Mesenchymal stem cell (in vitro differentiated cells and primary cell): ENCODE data around the gene EGFLAM.

Experiments used
- DNase-seq: peaks from one replicate; pipeline ENCODE4 v3.0.0-alpha.2; 2013
- H2AFZ ChIP-seq: one replicate; pipeline ENCODE4 v1.6.1; 2013; ENCODE audit warnings: low read depth, mild to moderate bottlenecking, control low read depth, inconsistent platforms, low read length, moderate library complexity
- H2AK5ac ChIP-seq: 2 replicates; pipeline ENCODE4 v1.6.1; 2013; ENCODE audit warnings: low read length, moderate library complexity, mild to moderate bottlenecking, inconsistent platforms; ENCODE audit not compliant: severe bottlenecking
- H2BK120ac ChIP-seq: one replicate; pipeline ENCODE4 v1.6.1; 2013; ENCODE audit warnings: low read depth, mild to moderate bottlenecking, inconsistent platforms, low read length, moderate library complexity
- H2BK12ac ChIP-seq, 2 experiments: one replicate each; pipeline ENCODE4 v1.6.1; 2013; ENCODE audit warnings: inconsistent platforms in 2 of 2, low read length in 2 of 2, mild to moderate bottlenecking in 2 of 2, moderate library complexity in 2 of 2, control low read depth in 1 of 2
- H2BK15ac ChIP-seq: one replicate; pipeline ENCODE4 v1.6.1; 2013; ENCODE audit warnings: mild to moderate bottlenecking, low read depth, inconsistent platforms; ENCODE audit not compliant: poor library complexity, severe bottlenecking
- H2BK5ac ChIP-seq: 2 replicates; pipeline ENCODE4 v1.6.1; 2013; ENCODE audit warnings: low read depth, mild to moderate bottlenecking, low read length, control low read depth, inconsistent platforms; ENCODE audit not compliant: poor library complexity, severe bottlenecking
- H3K14ac ChIP-seq, 2 experiments: one replicate each; pipeline ENCODE4 v1.6.1; 2013; ENCODE audit warnings: inconsistent platforms in 2 of 2, low read length in 2 of 2, control low read depth in 1 of 2, mild to moderate bottlenecking in 1 of 2, moderate library complexity in 1 of 2
- H3K18ac ChIP-seq, 2 experiments: one replicate each; pipeline ENCODE4 v1.6.1; 2013; ENCODE audit warnings: inconsistent platforms in 2 of 2, low read length in 2 of 2, control low read depth in 1 of 2, low read depth in 1 of 2, mild to moderate bottlenecking in 1 of 2
- H3K23ac ChIP-seq, 2 experiments: one replicate each; pipeline ENCODE4 v1.6.1; 2013; ENCODE audit warnings: inconsistent platforms in 2 of 2, low read length in 2 of 2, mild to moderate bottlenecking in 2 of 2, moderate library complexity in 2 of 2, control low read depth in 1 of 2
- H3K27ac ChIP-seq: 2 replicates; pipeline ENCODE4 v1.5.1; 2013; ENCODE audit warnings: mild to moderate bottlenecking, moderate library complexity, low read length, control low read depth, inconsistent platforms; ENCODE audit not compliant: poor library complexity, severe bottlenecking
- H3K27me3 ChIP-seq, 2 experiments: 2 replicates each; pipeline versions ENCODE4 v1.6.1 to v1.7.0; 2013; ENCODE audit warnings: low read length in 2 of 2, mild to moderate bottlenecking in 2 of 2, moderate library complexity in 2 of 2, control low read depth in 1 of 2, inconsistent platforms in 1 of 2; ENCODE audit not compliant: control insufficient read depth in 1 of 2, insufficient read depth in 1 of 2
- H3K36me3 ChIP-seq, 2 experiments: 2 replicates each; pipeline versions ENCODE4 v1.6.1 to v1.7.0; 2013; ENCODE audit warnings: low read length in 2 of 2, control low read depth in 1 of 2, inconsistent platforms in 1 of 2, low read depth in 1 of 2, mild to moderate bottlenecking in 1 of 2; ENCODE audit not compliant: insufficient read depth in 2 of 2, control insufficient read depth in 1 of 2
- H3K4ac ChIP-seq, 2 experiments: one replicate each; pipeline ENCODE4 v1.6.1; 2013; ENCODE audit warnings: inconsistent platforms in 2 of 2, low read length in 2 of 2, mild to moderate bottlenecking in 2 of 2, moderate library complexity in 2 of 2, control low read depth in 1 of 2, low read depth in 1 of 2
- H3K4me1 ChIP-seq: 2 replicates; pipeline ENCODE4 v1.6.1; 2013; ENCODE audit warnings: low read depth, low read length, control low read depth; ENCODE audit not compliant: control insufficient read depth, insufficient read depth
- H3K4me2 ChIP-seq: 2 replicates; pipeline ENCODE4 v1.6.1; 2013; ENCODE audit warnings: low read length, mild to moderate bottlenecking, inconsistent platforms; ENCODE audit not compliant: poor library complexity, severe bottlenecking
- H3K4me3 ChIP-seq, 2 experiments: 2 replicates each; pipeline versions ENCODE4 v1.5.1 to v1.7.0; 2013; ENCODE audit warnings: low read length in 2 of 2, mild to moderate bottlenecking in 2 of 2, control low read depth in 1 of 2, low read depth in 1 of 2; ENCODE audit not compliant: insufficient read depth in 1 of 2
- H3K79me1 ChIP-seq: replicated peaks from 2 replicates; pipeline ENCODE4 v1.6.1; 2013; ENCODE audit warnings: mild to moderate bottlenecking, control low read depth, low read length, inconsistent platforms; ENCODE audit not compliant: poor library complexity, severe bottlenecking
- H3K9ac ChIP-seq: 2 replicates; pipeline ENCODE4 v1.7.0; 2013; ENCODE audit warnings: mild to moderate bottlenecking, low read length, moderate library complexity
- H3K9me3 ChIP-seq: 2 replicates; pipeline ENCODE4 v1.7.0; 2013; ENCODE audit warnings: mild to moderate bottlenecking, low read length; ENCODE audit not compliant: control insufficient read depth
- H4K8ac ChIP-seq: one replicate; pipeline ENCODE4 v1.6.1; 2013; ENCODE audit warnings: inconsistent platforms, mild to moderate bottlenecking, low read length, moderate library complexity
- H4K91ac ChIP-seq: one replicate; pipeline ENCODE4 v1.6.1; 2013; ENCODE audit warnings: mild to moderate bottlenecking, low read length, inconsistent platforms
- WGBS: methylation state at CpG from one replicate; pipeline ENCODE4 v1.1.7; 2013; ENCODE audit warnings: mixed read lengths; 5-methylcytosine and 5-hydroxymethylcytosine counted together

EGFLAM gene

GRCh38 chr5:38373743-38374142 lies 115.4 kb downstream of the EGFLAM start:
- Histone ChIP-seq H3K36me3 (no peaks in the 10 kb centered on the region), H3K79me1 (no peaks in the 10 kb centered on the region), H4K91ac (no peak overlapping the region), H4K8ac (no peak overlapping the region), H3K4me2 (no peak overlapping the region), H3K23ac (no peak overlapping the region), H3K14ac (no peak overlapping the region), H3K18ac (no peak overlapping the region), H3K9me3 (no peaks in the 10 kb centered on the region), H2BK15ac (no peak overlapping the region), H2AFZ (no peak overlapping the region), H2BK12ac (no peak overlapping the region), H3K27ac (no peak overlapping the region), H3K4me1 (no peaks in the 10 kb centered on the region), H3K27me3 (peaks cover 9 to 18% of the 10 kb centered on the region in 2 experiments), H3K4ac (no peak overlapping the region), H2BK5ac (no peak overlapping the region), H3K4me3 (no peak overlapping the region), H3K9ac (no peak overlapping the region), H2BK120ac (no peak overlapping the region), H2AK5ac (no peak overlapping the region)
- 81% methylated on average over 2 of the region's 3 CpGs for WGBS
- DNase-seq, result no peak

- DNase-seq, result no peak
- no CpG with 5 or more reads among the region's 1 CpG for WGBS
- H3K79me1 ChIP-seq, result no peaks in the 10 kb centered on the region
Measured at GRCh38 chr5:38375423-38375822, 117.1 kb downstream of the EGFLAM start.

GRCh38 chr5:38376404-38376803 lies 118.0 kb downstream of the EGFLAM start:
- no peak overlapping the region for H2AK5ac ChIP-seq
- no peak overlapping the region for H4K91ac ChIP-seq
- H3K79me1 ChIP-seq, result no peaks in the 10 kb centered on the region
- H3K4ac ChIP-seq, result no peak overlapping the region
- H3K4me1 ChIP-seq, result peaks cover 1% of the 10 kb centered on the region
- H2BK12ac ChIP-seq, result no peak overlapping the region
- no peak overlapping the region for H3K23ac ChIP-seq
- H3K18ac ChIP-seq, result no peak overlapping the region
- no peak overlapping the region for H3K4me2 ChIP-seq
- no peak overlapping the region for H2BK5ac ChIP-seq
- no peak overlapping the region for H3K9ac ChIP-seq
- peaks cover 14 to 27% of the 10 kb centered on the region in 2 experiments for H3K27me3 ChIP-seq
- WGBS, result 74% methylated on average over 2 of the region's 2 CpGs
- no peak overlapping the region for H3K14ac ChIP-seq
- no peak overlapping the region for H2BK120ac ChIP-seq
- H3K27ac ChIP-seq, result no peak overlapping the region
- H3K4me3 ChIP-seq, result no peak overlapping the region
- no peaks in the 10 kb centered on the region for H3K9me3 ChIP-seq
- no peak overlapping the region for H2BK15ac ChIP-seq
- no peak overlapping the region for H2AFZ ChIP-seq
- DNase-seq, result no peak
- H4K8ac ChIP-seq, result no peak overlapping the region
- H3K36me3 ChIP-seq, result no peaks in the 10 kb centered on the region

More at GRCh38 chr5:38375423-38375822, 117.1 kb downstream of the EGFLAM start:
- no peak overlapping the region for H3K23ac ChIP-seq
- H2AK5ac ChIP-seq, result no peak overlapping the region
- no peaks in the 10 kb centered on the region for H3K9me3 ChIP-seq
- peaks cover 14 to 26% of the 10 kb centered on the region in 2 experiments for H3K27me3 ChIP-seq
- H3K9ac ChIP-seq, result no peak overlapping the region
- H3K27ac ChIP-seq, result no peak overlapping the region
- H2BK120ac ChIP-seq, result no peak overlapping the region
- no peak overlapping the region for H3K14ac ChIP-seq
- H4K8ac ChIP-seq, result no peak overlapping the region
- peaks cover 1% of the 10 kb centered on the region for H3K4me1 ChIP-seq
- H3K18ac ChIP-seq, result no peak overlapping the region
- H2BK15ac ChIP-seq, result no peak overlapping the region
- H3K4ac ChIP-seq, result no peak overlapping the region
- H3K4me2 ChIP-seq, result no peak overlapping the region
- no peak overlapping the region for H2AFZ ChIP-seq
- H3K4me3 ChIP-seq, result no peak overlapping the region
- no peak overlapping the region for H4K91ac ChIP-seq
- no peak overlapping the region for H2BK5ac ChIP-seq
- no peaks in the 10 kb centered on the region for H3K36me3 ChIP-seq
- no peak overlapping the region for H2BK12ac ChIP-seq

GRCh38 chr5:38378579-38378978 lies 120.2 kb downstream of the EGFLAM start:
- 94% methylated on average over 1 of the region's 1 CpG for WGBS
- H2BK5ac ChIP-seq, result no peak overlapping the region
- H2AK5ac ChIP-seq, result no peak overlapping the region
- H2AFZ ChIP-seq, result no peak overlapping the region
- H3K9me3 ChIP-seq, result no peaks in the 10 kb centered on the region
- H2BK12ac ChIP-seq, result no peak overlapping the region
- H4K8ac ChIP-seq, result no peak overlapping the region
- peaks cover 14 to 31% of the 10 kb centered on the region in 2 experiments for H3K27me3 ChIP-seq
- no peak for DNase-seq
- H3K4me1 ChIP-seq, result peaks cover 1% of the 10 kb centered on the region
- H3K79me1 ChIP-seq, result no peaks in the 10 kb centered on the region
- H3K4ac ChIP-seq, result no peak overlapping the region
- no peak overlapping the region for H3K4me2 ChIP-seq
- no peak overlapping the region for H3K9ac ChIP-seq
- no peak overlapping the region for H3K27ac ChIP-seq
- no peak overlapping the region for H3K18ac ChIP-seq
- no peak overlapping the region for H3K14ac ChIP-seq
- no peaks in the 10 kb centered on the region for H3K36me3 ChIP-seq
- H4K91ac ChIP-seq, result no peak overlapping the region
- no peak overlapping the region for H2BK15ac ChIP-seq
- H3K23ac ChIP-seq, result no peak overlapping the region
- H2BK120ac ChIP-seq, result no peak overlapping the region
- H3K4me3 ChIP-seq, result no peak overlapping the region
